ENCODE data around the gene TRIM4.
"Not testable (repeated sequence)": the region's sequence is repeated elsewhere in the genome, so short reads cannot be mapped to it uniquely, and the experiment has no call there.

TRIM4 gene

DNA sequence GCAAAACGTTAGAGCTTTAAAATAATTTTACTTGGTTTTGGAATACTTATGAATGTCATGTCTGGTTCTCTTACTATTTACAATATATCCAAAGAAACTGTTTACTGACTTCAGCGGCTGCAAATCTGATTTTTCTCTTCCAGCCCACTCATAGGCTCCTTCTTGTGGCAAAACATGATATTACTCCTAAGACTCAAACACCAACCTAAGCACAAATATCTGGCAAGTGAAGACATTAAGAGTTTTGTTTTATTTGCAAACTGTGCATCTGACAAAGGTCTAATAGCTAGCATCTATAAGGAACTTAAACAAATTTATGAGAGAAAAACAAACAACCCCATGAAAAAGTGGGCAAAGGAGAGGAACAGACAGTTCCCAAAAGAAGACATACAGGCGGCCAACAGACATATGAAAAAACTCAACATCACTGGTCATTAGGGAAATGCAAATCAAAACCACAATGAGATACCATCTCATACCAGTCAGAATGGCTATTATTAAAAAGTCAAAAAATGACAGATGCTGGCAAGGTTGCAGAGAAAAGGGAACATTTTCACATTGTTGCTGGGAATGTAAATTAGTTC lies 30.4 kb upstream of the TRIM4 start:
- DNase-seq (ENCODE audit: low read depth in 2 of 2): peak; percentile 40 to 44
- H3K4me3 ChIP-seq (replicated peaks in 1 of 2; ENCODE audit: low read depth in 2 of 2, low read length in 2 of 2): no peak overlapping the region
- TF ChIP-seq, protein P1, sequence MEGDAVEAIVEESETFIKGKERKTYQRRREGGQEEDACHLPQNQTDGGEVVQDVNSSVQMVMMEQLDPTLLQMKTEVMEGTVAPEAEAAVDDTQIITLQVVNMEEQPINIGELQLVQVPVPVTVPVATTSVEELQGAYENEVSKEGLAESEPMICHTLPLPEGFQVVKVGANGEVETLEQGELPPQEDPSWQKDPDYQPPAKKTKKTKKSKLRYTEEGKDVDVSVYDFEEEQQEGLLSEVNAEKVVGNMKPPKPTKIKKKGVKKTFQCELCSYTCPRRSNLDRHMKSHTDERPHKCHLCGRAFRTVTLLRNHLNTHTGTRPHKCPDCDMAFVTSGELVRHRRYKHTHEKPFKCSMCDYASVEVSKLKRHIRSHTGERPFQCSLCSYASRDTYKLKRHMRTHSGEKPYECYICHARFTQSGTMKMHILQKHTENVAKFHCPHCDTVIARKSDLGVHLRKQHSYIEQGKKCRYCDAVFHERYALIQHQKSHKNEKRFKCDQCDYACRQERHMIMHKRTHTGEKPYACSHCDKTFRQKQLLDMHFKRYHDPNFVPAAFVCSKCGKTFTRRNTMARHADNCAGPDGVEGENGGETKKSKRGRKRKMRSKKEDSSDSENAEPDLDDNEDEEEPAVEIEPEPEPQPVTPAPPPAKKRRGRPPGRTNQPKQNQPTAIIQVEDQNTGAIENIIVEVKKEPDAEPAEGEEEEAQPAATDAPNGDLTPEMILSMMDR (IDR thresholded peaks at IDR 0.05; ENCODE audit: low read depth, low read length): peak; percentile 51

DNA sequence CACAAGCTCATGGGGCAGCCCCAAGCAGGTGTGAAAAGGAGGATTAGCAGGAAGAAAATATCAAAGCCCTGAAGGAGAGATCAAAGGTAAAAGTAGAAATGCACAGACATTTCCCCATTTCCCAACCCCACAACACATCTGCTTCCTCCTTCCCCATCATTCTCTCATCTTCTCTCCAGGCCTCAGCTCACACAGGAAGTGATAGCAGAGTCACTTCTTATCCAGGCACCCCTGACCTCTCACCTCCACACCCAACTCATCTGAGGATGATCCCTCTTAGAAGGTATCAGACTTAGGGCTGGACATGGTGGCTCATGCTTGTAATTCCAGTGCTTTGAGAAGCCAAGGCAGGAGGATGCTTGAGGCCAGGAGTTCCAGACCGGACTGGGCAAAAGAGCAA lies 28.3 kb upstream of the TRIM4 start:
- H3K4me3 ChIP-seq (replicated peaks in 1 of 2; ENCODE audit: low read depth in 2 of 2, low read length in 2 of 2): no peak overlapping the region
- TF ChIP-seq, protein P1 (IDR thresholded peaks at IDR 0.05; ENCODE audit: low read depth, low read length): no peak
- DNase-seq (ENCODE audit: low read depth in 2 of 2): no peak

DNA sequence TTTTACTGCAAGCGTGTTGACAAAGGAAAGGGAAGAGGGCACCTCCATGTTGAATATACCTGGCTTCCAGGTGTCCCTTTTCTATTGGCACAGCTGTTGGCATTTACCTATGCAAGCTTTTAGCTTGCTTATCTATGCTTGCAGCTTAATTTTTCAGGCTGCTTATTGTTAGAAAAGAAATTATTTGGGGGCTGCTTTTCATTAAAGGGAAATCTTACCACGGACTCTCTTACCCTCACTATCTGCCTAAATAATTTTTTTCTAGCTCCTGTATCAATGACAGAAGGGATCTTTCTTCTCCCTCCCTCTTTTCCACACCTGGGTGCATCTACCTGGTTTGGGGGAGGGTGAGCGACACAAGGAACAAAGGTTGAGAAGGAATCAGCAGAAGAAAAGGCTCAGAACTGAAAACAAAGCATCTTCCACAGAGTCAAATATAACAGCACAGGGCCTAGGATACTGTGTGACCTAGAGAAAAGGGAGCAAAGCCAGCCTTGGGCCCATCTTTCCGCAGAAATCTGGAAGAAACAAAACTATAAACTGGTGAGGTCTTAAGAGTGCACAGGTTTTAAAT lies 25.3 kb upstream of the TRIM4 start:
- TF ChIP-seq, protein P1 (IDR thresholded peaks at IDR 0.05; ENCODE audit: low read depth, low read length): no peak
- H3K4me3 ChIP-seq (replicated peaks in 1 of 2; ENCODE audit: low read depth in 2 of 2, low read length in 2 of 2): no peak overlapping the region
- no peak for DNase-seq (ENCODE audit: low read depth in 2 of 2)

DNA sequence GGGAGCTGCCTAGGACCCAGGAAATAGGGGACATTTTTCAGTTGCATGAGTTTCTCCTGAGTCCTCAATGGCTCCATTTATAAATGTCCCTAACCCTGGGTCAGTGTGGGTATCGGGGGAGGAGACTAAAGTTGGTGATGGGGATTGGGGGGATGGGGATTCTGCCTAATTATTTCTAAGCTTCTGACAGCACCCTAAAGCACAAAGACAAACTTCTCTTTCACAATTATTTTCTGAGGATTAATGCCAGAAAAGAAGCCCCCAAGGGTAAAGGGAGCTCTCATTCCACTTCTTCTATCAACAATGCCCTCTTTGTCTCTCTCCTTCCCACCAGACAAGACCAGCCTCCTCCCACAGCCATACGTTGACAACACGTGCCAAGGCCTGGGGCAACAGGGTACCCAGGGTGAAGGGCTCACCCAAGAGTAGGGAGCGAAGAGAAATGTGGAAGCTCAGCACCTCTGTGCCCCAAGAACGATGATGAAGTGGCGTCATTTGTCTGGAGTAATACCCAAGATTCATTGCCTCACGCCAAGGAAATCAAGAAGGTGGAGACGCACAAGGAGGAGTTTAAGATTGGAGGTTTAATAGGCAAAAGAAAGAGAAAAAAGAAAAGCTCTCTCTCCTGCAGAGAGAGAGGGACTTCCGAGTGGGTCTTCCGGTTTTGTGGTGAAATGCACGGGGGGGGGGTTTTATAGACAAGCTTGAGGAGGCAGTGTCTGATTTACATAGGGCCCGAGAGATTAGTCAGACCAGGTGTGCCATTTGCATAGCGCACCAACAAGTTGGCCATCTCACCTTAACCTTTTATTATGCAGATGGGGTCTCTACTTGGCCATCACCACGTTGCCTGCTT lies 24.5 kb upstream of the TRIM4 start:
- DNase-seq (ENCODE audit: low read depth in 2 of 2): no peak
- no peak overlapping the region for H3K4me3 ChIP-seq (replicated peaks in 1 of 2; ENCODE audit: low read depth in 2 of 2, low read length in 2 of 2)
- TF ChIP-seq, protein P1 (IDR thresholded peaks at IDR 0.05; ENCODE audit: low read depth, low read length): no peak

DNA sequence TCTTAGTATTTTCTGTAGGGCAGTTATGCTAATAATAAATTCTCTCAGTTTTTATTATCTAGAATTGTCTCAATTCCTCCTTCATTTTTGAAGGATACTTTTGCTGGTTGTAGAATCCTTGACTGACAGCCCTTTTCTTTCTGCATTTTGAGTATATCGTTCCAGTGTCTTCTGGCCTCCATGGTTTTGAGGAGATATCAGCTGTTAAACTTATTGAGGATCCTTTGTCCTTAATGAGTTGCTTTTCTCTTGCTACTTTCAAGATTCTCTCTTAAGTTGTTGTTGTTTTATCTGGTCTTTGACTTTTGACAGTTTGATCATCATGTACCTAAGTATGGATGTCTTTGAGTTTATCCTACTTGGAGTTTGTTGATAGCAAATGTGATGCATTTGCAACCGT lies 19.0 kb upstream of the TRIM4 start:
- DNase-seq (ENCODE audit: low read depth in 2 of 2): no peak
- H3K4me3 ChIP-seq (replicated peaks in 1 of 2; ENCODE audit: low read depth in 2 of 2, low read length in 2 of 2): no peak overlapping the region
- TF ChIP-seq, protein P1 (IDR thresholded peaks at IDR 0.05; ENCODE audit: low read depth, low read length): no peak

DNA sequence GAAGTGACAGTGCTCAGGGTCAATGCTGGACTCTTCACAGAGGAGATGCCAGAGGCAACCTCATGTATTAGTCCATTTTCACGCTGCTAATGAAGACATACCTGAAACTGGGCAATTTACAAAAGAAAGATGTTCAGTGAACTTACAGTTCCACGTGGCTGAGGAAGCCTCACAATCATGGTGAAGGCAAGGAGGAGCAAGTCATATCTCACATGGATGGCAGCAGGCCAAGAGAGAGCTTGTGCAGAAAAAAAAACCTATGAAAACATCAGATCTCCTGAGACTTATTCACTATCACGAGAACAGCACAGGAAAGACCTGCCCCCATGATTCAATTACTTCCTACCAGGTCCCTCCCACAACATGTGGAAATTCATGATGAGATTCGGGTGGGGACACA lies 15.7 kb upstream of the TRIM4 start:
- peak; percentile 22 to 62 for DNase-seq (ENCODE audit: low read depth in 2 of 2)
- H3K4me3 ChIP-seq (replicated peaks in 1 of 2; ENCODE audit: low read depth in 2 of 2, low read length in 2 of 2): not testable (repeated sequence)

DNA sequence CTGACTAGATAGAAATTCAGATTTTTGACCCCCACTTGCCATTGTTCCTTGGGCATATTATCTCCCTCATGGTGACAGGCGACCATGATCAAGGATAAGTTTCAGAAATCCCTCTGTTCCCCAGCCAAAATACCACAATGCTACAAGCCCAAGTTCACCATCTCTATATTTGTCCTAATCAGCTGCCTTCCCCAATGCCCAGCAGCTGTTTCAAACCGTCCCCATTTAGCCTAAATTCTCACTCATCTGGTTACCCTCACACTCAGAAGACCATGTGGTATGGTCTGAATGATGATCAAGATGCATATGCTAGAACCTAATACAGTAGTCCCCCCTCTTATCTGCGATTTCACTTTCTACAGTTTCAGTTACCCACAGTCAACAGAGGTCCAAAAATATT lies 11.0 kb upstream of the TRIM4 start:
- no peak overlapping the region for H3K4me3 ChIP-seq (replicated peaks in 1 of 2; ENCODE audit: low read depth in 2 of 2, low read length in 2 of 2)
- DNase-seq (ENCODE audit: low read depth in 2 of 2): no peak
- TF ChIP-seq, protein P1 (IDR thresholded peaks at IDR 0.05; ENCODE audit: low read depth, low read length): no peak
